Fibroblast of lung (primary cell): ENCODE data around the gene IGFL2.
"Not testable (repeated sequence)": the region's sequence is repeated elsewhere in the genome, so short reads cannot be mapped to it uniquely, and the experiment has no call there.

Experiments used
- CTCF ChIP-seq, 2 donors: IDR thresholded peaks in 1 of 2; conservative IDR thresholded peaks in 1 of 2; 1 replicate in 1 of 2; 2 replicates in 1 of 2; pipeline ENCODE4 v1.5.1; 2011 to 2012; ENCODE audit warnings: low read length in 2 of 2, control low read depth in 1 of 2, inconsistent platforms in 1 of 2, low read depth in 1 of 2, mild to moderate bottlenecking in 1 of 2
- EZH2 ChIP-seq: IDR thresholded peaks from 2 replicates; pipeline ENCODE4 v1.5.1; 2012; ENCODE audit warnings: low read length, control low read depth, mild to moderate bottlenecking; ENCODE audit errors: missing control alignments

- TF ChIP-seq CTCF (conservative IDR thresholded peaks at IDR 0.05 in 1 of 2, IDR thresholded peaks at IDR 0.05 in 1 of 2; ENCODE audit: low read depth in 1 of 2, low read length in 2 of 2); EZH2: not testable (repeated sequence)
These were observed 59.8 kb downstream of the IGFL2 start for GRCh38 chr19:46207858-46208257.
